Panc1 (cell line): Measurements from ENCODE around the gene VWA3B. TPM values are rescaled to one million over a fixed set of nuclear protein-coding genes. Genes with fewer than 3 reads are reported as not detected.

Experiments used
- ATAC-seq: fragments of 200-7000 bp; cut with Tn5 transposase; 2 replicates; pipeline ENCODE4 v1.9.1; 2020; ENCODE audit warnings: mild to moderate bottlenecking, moderate library complexity
- BruUV-seq: library from RNA; stranded (reverse); fragments of 400-500 nt; replicated peaks from 2 replicates; lab custom pipeline; 2021; lab: Mats Ljungman, UMichigan
- CTCF ChIA-PET: fragments of 300-600 bp; sonication (Branson Sonifier 250); formaldehyde crosslinking; loops from one replicate; lab custom pipeline; 2022; ENCODE audit warnings: antibody characterized with exemption; lab: Charles Lee
- POLR2A ChIA-PET: fragments of 300-600 bp; sonication (Branson Sonifier 250); formaldehyde crosslinking; loops from one replicate; lab custom pipeline; 2022; ENCODE audit warnings: antibody characterized with exemption; lab: Charles Lee
- DNase-seq: peaks from one replicate; pipeline ENCODE4 v3.0.0-alpha.2; 2010; ENCODE audit warnings: low read depth, low spot score
- H3K27ac ChIP-seq: 2 replicates; pipeline ENCODE4 v1.5.1; 2011; ENCODE audit warnings: mild to moderate bottlenecking, low read length, inconsistent platforms
- H3K27me3 ChIP-seq: fragments of 200-500 bp; sonication (Bioruptor generic); 2 replicates; pipeline ENCODE4 v1.6.0; 2014; ENCODE audit warnings: low read length, inconsistent platforms; ENCODE audit not compliant: control insufficient read depth, insufficient read depth
- H3K36me3 ChIP-seq: fragments of 200-500 bp; sonication (Bioruptor generic); 2 replicates; pipeline ENCODE4 v1.5.1; 2014; ENCODE audit warnings: inconsistent platforms, mild to moderate bottlenecking, low read length, moderate library complexity; ENCODE audit not compliant: control insufficient read depth, insufficient read depth
- H3K4me1 ChIP-seq: 2 replicates; pipeline ENCODE4 v1.5.1; 2011; ENCODE audit warnings: inconsistent platforms, mild to moderate bottlenecking, low read length, moderate library complexity; ENCODE audit not compliant: control insufficient read depth, insufficient read depth
- H3K4me3 ChIP-seq, 2 experiments: 2 replicates each; pipeline ENCODE4 v1.5.1; 2011 to 2012; ENCODE audit warnings: low read depth in 2 of 2, low read length in 2 of 2, mild to moderate bottlenecking in 2 of 2, inconsistent platforms in 1 of 2, moderate library complexity in 1 of 2
- H3K9me3 ChIP-seq: fragments of 200-500 bp; sonication (Bioruptor generic); 2 replicates; pipeline ENCODE4 v1.5.1; 2014; ENCODE audit warnings: low read depth, mild to moderate bottlenecking, inconsistent platforms, low read length, moderate library complexity; ENCODE audit not compliant: control insufficient read depth, insufficient read depth
- POLR2AphosphoS5 ChIP-seq: IDR thresholded peaks from 2 replicates; pipeline ENCODE4 v1.6.1; 2012; ENCODE audit warnings: mild to moderate bottlenecking, low read depth, low read length, moderate library complexity
- SIN3A ChIP-seq: IDR thresholded peaks from 2 replicates; pipeline ENCODE4 v1.6.1; 2012; ENCODE audit warnings: low read depth, mild to moderate bottlenecking, low read length, moderate library complexity, borderline replicate concordance; ENCODE audit not compliant: insufficient read depth
- TCF7L2 ChIP-seq: IDR thresholded peaks from 2 replicates; pipeline ENCODE4 v1.6.1; 2011; ENCODE audit warnings: mild to moderate bottlenecking, low read depth, low read length, inconsistent platforms
- in situ Hi-C: cut with HindIII; loops from 2 replicates; pipeline ENCODE4 v1.10.0; 2016; ENCODE audit warnings: low sequenced_read_pairs, low pct_unique_long_range_greater_than_20kb
- intact Hi-C: fragments of 100-400 bp; cut with micrococcal nuclease; formaldehyde crosslinking; loops from one replicate; pipeline ENCODE4 v1.10.0; 2022; ENCODE audit not compliant: unreplicated experiment
- total RNA-seq: library from RNA; stranded (reverse); gene quantifications from one replicate; pipeline ENCODE4 v1.2.1, GENCODE V29; 2021; ENCODE audit not compliant: unreplicated experiment
- TF ChIP-seq, protein P1 (sequence below), 2 experiments: IDR thresholded peaks; 2 replicates each; pipeline ENCODE4 v1.6.1; 2011 to 2012; ENCODE audit warnings: low read depth in 2 of 2, control low read depth in 1 of 2, low read length in 1 of 2, mild to moderate bottlenecking in 1 of 2, moderate library complexity in 1 of 2; ENCODE audit not compliant: insufficient read depth in 1 of 2
- TF ChIP-seq, protein P2 (sequence below): fragments of 450-650 bp; IDR thresholded peaks from 2 replicates; pipeline ENCODE4 v1.5.1; 2017; ENCODE audit warnings: mild to moderate bottlenecking

VWA3B gene
- total RNA-seq, 1 experiment from 2014 or later, result not detected

DNA sequence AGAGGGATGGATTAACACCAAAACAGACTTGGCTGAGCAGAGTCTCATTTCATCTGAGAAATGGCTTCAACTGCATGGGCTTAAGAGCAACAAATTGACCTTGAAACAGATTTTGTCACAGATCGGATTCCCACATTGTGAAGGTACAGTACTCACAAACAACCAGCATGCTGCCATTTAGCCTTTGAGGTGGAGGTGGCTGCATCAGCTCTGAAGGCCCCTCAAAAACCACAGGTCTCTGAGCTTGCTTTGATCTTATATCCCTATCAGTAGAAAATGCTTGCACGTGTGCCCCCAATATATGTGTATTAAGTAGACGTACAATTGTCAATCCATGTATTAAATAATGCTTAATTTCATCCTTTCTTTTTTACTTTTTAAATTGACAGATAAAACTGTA lies 6.2 kb downstream of the VWA3B start:
- no peak for TF ChIP-seq TCF7L2
- TF ChIP-seq, protein P1, sequence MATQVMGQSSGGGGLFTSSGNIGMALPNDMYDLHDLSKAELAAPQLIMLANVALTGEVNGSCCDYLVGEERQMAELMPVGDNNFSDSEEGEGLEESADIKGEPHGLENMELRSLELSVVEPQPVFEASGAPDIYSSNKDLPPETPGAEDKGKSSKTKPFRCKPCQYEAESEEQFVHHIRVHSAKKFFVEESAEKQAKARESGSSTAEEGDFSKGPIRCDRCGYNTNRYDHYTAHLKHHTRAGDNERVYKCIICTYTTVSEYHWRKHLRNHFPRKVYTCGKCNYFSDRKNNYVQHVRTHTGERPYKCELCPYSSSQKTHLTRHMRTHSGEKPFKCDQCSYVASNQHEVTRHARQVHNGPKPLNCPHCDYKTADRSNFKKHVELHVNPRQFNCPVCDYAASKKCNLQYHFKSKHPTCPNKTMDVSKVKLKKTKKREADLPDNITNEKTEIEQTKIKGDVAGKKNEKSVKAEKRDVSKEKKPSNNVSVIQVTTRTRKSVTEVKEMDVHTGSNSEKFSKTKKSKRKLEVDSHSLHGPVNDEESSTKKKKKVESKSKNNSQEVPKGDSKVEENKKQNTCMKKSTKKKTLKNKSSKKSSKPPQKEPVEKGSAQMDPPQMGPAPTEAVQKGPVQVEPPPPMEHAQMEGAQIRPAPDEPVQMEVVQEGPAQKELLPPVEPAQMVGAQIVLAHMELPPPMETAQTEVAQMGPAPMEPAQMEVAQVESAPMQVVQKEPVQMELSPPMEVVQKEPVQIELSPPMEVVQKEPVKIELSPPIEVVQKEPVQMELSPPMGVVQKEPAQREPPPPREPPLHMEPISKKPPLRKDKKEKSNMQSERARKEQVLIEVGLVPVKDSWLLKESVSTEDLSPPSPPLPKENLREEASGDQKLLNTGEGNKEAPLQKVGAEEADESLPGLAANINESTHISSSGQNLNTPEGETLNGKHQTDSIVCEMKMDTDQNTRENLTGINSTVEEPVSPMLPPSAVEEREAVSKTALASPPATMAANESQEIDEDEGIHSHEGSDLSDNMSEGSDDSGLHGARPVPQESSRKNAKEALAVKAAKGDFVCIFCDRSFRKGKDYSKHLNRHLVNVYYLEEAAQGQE (IDR thresholded peaks at IDR 0.05; ENCODE audit: insufficient read depth in 1 of 2, low read depth in 2 of 2, low read length in 1 of 2), result no peak
- TF ChIP-seq SIN3A, result no peak
- TF ChIP-seq POLR2AphosphoS5, result no peak
- TF ChIP-seq, protein P2, sequence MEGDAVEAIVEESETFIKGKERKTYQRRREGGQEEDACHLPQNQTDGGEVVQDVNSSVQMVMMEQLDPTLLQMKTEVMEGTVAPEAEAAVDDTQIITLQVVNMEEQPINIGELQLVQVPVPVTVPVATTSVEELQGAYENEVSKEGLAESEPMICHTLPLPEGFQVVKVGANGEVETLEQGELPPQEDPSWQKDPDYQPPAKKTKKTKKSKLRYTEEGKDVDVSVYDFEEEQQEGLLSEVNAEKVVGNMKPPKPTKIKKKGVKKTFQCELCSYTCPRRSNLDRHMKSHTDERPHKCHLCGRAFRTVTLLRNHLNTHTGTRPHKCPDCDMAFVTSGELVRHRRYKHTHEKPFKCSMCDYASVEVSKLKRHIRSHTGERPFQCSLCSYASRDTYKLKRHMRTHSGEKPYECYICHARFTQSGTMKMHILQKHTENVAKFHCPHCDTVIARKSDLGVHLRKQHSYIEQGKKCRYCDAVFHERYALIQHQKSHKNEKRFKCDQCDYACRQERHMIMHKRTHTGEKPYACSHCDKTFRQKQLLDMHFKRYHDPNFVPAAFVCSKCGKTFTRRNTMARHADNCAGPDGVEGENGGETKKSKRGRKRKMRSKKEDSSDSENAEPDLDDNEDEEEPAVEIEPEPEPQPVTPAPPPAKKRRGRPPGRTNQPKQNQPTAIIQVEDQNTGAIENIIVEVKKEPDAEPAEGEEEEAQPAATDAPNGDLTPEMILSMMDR, result no peak
- no peak for ATAC-seq

DNA sequence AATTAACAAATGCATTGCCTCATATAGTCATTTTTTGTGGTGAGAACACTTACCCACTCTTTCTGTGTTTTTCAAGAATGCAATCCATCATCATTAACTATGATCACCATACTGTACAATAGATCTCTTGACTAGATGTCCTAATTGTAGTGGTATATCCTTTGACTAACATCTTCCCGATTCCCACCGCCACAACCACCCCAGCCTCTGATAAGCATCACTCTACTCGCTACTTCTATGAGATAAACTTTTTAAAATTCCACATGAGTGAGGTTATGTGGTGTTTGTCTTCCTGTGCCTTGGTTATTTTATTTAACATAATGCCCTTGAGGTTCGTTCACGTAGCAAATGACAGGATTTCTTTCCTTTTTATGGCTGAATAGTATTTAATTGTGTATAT lies 6.6 kb downstream of the VWA3B start:
- in situ Hi-C loops (no loop called here), intact Hi-C loops (no loop called here)
- H3K36me3 ChIP-seq, result no peaks in the 10 kb centered on the region
- ChIA-PET CTCF (interaction anchor here (0.5 kb wide), 1 partner anchor 1225 kb away, joined by 3 read pairs; no protein-coding TSS in a partner anchor), POLR2A (no interaction called here)
- H3K4me1 ChIP-seq, result no peaks in the 10 kb centered on the region
- H3K27ac ChIP-seq, result no peak overlapping the region
- H3K27me3 ChIP-seq, result no peaks in the 10 kb centered on the region; the same call in 1 of the 2 replicates
- ATAC-seq, result no peak
- H3K4me3 ChIP-seq, result no peak overlapping the region
- no TSS peak for BruUV-seq
- no peak for DNase-seq
- no peaks in the 10 kb centered on the region for H3K9me3 ChIP-seq
- TF ChIP-seq, protein P2, result no peak
- TF ChIP-seq TCF7L2 (no peak), SIN3A (no peak), POLR2AphosphoS5 (no peak)
- TF ChIP-seq, protein P1 (IDR thresholded peaks at IDR 0.05; ENCODE audit: insufficient read depth in 1 of 2, low read depth in 2 of 2, low read length in 1 of 2), result no peak

More for the DNA sequence above, 6.2 kb downstream of the VWA3B start:
- Histone ChIP-seq H3K4me1 (no peaks in the 10 kb centered on the region), H3K27ac (no peak overlapping the region), H3K4me3 (no peak overlapping the region), H3K9me3 (no peaks in the 10 kb centered on the region), H3K36me3 (no peaks in the 10 kb centered on the region), H3K27me3 (peaks cover 2% of the 10 kb centered on the region; the same call in 1 of the 2 replicates)
- in situ Hi-C loops (no loop called here), intact Hi-C loops (no loop called here)
- BruUV-seq, result no TSS peak
- ChIA-PET POLR2A (no interaction called here), CTCF (no interaction called here)
- DNase-seq, result no peak
